ENCODE results near the gene NECTIN2.
"Not testable (repeated sequence)": the region's sequence is repeated elsewhere in the genome, so short reads cannot be mapped to it uniquely, and the experiment has no call there.

Gene NECTIN2

GRCh38 chr19:44817725-44818465 lies 28.2 kb upstream of the NECTIN2 start:
- DNase-seq = no peak

GRCh38 chr19:44818466-44819031 lies 27.5 kb upstream of the NECTIN2 start:
- DNase-seq = no peak

DNA sequence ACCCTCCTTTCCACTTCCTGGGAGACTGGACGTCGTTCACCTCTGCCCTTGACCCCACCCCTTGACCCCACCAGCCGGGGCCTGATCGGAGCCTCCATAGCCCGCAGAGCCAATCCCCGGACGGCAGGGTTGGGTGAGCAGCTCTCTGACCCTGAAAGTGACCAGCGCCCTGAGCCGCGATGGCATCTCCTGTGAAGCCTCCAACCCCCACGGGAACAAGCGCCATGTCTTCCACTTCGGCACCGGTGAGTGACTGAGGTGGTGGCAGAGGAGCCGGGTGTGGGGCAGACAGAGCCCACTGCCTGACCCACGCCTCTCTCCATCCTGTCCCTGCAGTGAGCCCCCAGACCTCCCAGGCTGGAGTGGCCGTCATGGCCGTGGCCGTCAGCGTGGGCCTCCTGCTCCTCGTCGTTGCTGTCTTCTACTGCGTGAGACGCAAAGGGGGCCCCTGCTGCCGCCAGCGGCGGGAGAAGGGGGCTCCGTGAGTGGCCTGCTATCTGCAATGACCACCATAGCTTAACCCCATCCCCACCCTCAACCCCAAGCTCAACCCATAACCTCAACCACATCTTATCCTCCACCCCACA lies 26.8 kb upstream of the NECTIN2 start:
- no peak for DNase-seq

DNA sequence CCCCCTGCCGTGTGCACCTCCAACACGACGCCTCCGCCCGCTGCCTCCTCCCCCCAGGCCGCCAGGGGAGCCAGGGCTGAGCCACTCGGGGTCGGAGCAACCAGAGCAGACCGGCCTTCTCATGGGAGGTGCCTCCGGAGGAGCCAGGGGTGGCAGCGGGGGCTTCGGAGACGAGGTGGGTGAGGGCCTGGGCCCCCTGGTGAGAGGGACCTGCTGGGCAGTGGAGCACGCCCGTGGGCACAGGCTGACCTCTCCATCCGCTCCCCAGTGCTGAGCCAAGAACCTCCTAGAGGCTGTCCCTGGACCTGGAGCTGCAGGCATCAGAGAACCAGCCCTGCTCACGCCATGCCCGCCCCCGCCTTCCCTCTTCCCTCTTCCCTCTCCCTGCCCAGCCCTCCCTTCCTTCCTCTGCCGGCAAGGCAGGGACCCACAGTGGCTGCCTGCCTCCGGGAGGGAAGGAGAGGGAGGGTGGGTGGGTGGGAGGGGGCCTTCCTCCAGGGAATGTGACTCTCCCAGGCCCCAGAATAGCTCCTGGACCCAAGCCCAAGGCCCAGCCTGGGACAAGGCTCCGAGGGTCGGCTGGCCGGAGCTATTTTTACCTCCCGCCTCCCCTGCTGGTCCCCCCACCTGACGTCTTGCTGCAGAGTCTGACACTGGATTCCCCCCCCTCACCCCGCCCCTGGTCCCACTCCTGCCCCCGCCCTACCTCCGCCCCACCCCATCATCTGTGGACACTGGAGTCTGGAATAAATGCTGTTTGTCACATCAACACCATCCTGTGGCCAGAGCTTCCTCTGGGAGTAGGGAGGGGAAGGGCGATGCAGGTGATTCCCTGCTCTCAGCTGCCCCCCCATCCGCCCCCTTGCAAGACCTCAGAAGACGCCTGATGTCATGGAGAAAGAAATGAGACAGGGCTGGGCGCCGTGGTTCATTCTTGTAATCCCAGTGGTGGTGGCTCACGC lies 25.2 kb upstream of the NECTIN2 start:
- DNase-seq = no peak

DNA sequence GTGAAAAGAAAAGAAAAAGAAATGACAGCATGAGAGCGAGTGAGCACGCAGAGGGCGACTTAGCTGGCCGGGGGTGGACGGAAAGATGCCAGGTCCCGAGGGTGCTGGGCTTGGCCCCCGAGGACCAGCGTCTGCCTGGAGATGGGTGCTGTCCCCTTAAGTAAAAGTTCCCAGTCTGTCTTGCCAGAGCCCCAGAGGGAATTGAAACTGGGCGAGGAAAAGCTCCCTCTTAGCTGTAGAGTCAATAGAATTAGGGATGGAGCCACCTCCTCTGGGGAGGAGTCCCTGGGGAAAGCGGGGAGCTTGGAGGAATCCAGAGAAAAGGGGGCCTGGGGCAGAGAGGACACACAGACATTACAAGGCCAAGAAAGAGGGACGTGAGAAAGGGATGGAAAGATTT lies 23.9 kb upstream of the NECTIN2 start:
- no peak for DNase-seq

- no peak for DNase-seq
These were observed 23.3 kb upstream of the NECTIN2 start for GRCh38 chr19:44822670-44823372.

DNA sequence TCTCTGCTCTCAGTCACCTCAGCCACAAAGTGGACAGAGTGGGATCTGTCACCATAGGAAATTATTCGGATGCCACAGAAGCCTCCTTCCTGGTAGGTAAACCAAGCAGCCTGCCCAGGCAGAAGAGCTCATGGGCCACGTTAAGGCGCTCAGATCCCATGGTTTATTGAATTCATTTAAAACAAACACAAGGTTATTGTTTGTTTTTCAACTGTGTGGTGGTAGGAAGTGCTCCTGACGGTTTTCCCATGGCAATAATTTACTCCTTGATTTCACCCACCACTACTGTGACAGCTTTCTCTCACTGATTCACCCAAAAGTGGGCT lies 22.8 kb upstream of the NECTIN2 start:
- DNase-seq = no peak

DNA sequence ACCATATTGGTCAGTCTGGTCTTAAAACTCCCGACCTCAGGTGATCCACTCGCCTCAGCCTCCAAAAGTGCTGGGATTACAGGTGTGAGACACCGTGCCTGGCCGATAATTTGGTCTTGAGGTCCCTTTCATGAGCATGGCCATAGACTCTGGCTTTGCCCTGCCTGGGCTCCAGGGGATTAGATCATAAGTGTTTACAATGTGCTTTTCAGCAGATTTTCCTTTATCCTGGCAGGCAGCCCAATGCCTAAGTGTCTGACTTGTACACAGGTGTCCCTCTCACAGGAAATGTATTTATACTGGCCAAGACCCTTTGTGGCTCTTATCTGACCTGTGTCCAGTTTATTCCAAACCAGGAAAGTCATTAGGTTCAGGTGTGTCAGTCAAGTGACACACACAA lies 21.3 kb upstream of the NECTIN2 start:
- no peak for DNase-seq

GRCh38 chr19:44832875-44833274 lies 13.2 kb upstream of the NECTIN2 start:
- not testable (repeated sequence) for DNase-seq

DNA sequence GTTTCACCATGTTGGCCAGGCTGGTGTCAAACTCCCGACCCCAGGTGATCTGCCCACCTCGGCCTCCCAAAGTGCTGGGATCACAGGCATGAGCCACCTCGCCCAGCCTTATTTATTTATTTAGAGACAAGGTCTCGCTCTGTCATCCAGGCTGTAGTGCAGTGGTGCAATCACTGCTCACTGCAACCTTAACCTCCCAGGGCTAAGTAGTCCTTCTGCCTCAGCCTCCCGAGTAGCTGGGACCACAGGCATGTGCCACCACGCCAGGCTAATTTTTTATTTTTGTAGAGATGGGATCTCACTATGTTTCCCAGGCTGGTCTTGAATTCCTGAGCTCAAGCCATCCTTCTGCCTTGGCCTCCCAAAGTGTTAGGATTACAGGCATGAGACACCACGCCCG lies 11.7 kb upstream of the NECTIN2 start:
- DNase-seq = not testable (repeated sequence)

- DNase-seq = no peak
These were observed 6.8 kb upstream of the NECTIN2 start for GRCh38 chr19:44839276-44839675.

DNA sequence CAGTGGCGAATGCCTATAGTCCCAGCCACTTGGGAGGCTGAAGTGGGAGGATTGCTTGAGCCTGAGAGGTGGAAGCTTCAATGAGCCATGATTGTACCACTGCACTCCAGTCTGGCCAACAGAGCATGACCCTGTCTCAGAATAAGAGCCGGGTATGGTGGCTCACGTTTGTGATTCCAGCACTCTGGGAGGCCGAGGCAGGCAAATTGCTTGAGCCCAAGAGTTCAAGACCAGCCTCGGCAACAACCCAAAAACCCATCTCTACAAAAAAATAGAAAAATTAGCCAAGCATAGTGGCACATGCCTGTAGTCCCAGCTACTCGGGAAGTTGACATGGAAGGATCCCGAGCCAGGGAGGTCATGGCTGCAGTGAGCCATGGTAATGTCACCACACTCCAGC lies 5.3 kb upstream of the NECTIN2 start:
- no peak for DNase-seq

DNA sequence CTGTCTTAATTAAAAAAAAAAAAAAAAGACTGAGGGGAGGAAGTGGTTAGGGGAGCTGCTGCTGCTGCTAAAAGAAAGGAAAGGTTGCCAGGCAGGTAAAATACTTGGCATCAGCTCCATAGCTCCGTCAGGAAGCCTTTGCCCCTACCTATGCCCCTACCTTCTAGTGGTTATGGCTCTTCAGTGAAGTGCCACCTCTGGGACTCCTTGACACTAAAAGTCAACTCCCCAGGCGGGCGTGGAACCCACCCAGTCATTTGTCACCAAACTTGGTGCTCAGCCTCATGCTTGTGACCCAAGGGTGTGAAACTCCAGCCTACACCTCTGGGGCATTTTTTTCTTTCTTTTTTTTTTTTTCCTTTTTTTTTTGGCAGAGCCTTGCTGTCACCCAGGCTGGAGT lies 4.9 kb upstream of the NECTIN2 start:
- no peak for DNase-seq

DNA sequence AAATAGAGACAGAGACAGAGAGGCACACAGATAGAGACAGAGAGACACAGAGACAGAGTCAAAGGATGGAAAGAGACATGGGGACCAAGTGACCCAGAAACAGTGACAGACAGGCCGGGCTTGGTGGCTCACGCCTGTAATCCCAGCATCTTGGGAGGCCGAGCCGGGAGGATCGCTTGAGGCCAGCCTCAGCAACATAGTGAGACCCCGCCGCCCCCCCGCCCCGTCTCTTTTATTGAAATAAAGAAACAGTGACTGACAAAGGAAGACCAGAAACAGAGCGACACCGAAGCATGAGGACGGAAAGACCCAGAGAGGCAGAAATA lies 848 bp upstream of the NECTIN2 start:
- no peak for DNase-seq

- no peak for DNase-seq
These were observed 502 bp downstream of the NECTIN2 start for GRCh38 chr19:44846455-44847143.

DNA sequence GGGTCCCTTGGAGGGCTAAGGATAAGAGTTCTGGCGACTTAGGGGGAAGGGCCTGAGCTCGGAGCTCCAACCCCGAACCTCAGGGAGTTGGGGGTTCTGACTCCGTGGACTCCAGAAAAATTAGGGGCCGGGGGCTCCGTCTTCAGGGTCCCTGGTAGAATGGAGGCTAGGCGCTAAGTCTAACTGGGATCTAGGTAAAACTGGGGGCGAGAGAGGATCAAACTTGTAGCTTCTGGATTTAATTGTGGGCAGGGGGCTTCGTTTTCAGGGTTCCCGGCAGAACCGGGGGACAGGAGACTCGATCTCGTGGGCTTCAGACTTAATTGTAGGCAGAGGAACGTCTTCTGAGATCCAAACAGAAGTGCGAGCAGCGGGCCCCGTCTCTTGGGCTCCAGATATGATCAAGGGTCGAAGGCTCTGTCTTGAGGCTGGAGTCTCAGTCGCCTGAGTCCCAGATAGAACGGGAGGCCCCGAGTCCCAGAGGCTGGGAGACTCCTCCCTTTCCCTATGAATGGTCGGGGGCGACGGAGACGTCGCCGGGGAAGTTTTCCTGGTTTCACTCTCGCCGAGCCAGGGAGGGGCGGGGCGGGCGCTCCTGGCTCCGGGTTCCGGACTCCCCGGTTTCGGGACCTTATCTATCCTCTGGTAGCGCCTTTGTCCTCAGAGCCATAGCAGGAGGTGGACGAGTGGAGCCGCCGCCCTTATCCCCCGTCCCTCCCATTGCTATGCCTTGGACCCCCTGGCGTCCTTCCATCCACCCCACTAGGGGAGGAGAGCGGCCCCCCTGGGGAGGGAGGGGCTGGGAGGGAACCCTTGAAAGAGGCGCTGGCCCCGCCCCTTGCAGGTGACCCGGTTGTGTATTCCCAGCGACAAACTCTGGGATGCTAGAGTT lies 1.3 kb downstream of the NECTIN2 start:
- DNase-seq = peak; percentile 33

- DNase-seq = no peak
These were observed 2.1 kb downstream of the NECTIN2 start for GRCh38 chr19:44848036-44848811.

DNA sequence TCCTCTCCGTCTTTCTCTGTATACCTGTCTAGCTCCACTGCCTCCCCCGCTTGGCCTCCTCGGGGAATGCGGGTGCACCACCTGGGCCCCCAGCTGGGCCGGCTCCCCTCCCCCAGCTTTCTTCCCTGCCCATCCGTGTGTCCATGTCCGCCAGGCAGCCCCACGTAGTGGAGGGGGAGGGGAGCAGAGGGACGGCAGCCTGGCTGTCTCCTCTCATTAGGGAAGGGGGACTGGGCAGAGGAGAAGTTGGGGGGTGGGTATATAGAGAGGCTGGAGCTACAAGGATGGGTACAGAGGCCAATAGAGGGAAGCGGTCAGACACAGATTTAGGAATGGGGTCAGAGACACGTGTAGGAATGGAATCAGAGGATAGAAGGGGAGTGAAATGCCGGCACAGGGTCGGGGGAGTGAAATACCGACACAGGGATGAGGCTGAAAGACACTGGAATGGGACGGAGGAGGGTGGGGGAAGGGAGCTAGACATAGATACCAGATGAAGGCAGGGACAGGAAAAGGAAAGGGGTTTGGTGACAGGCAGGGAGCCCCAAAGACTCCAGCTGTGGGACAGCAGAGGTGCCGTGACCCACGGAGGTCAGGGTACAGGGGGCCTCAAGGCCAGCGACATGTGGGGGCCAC lies 2.8 kb downstream of the NECTIN2 start:
- no peak for DNase-seq

GRCh38 chr19:44850641-44851109 lies 4.6 kb downstream of the NECTIN2 start:
- DNase-seq = no peak

DNA sequence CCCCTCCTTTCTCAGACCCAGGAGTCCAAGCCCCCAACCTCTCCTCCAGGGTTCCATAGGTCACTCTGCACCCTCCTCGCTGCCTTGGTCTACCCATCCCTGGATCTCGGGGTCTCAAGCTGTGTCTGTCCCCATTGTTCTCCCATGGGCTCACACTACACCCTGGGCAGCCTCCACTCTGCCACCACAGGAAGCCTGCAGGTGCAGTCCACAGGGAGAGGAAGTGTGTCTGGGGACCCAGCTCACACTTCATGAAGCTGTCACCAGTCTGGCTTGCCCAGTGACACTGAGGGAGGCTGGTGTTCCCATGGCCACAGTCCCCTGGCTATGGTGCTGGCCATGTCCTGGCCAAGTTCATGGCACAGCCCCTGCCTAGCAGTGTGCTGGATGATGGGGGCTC lies 5.3 kb downstream of the NECTIN2 start:
- no peak for DNase-seq
